ENCODE data around the gene DSP. TPM values are rescaled to one million over a fixed set of nuclear protein-coding genes. Genes with fewer than 3 reads are reported as not detected.

DSP gene
- polyA plus RNA-seq, 3 donors from 2014 or later, result not detected

- H3K4me1 Mint-ChIP-seq, result no peaks in the 10 kb centered on the region
- H3K4me3 Mint-ChIP-seq, result no peak overlapping the region
- no peak overlapping the region for H3K27ac Mint-ChIP-seq
- peaks cover 8 to 11% (median 8%) of the 10 kb centered on the region in 3 donors for H3K27me3 Mint-ChIP-seq (ENCODE audit: low read depth in 3 of 3)
- DNase-seq, result no peak
- H3K36me3 Mint-ChIP-seq, result no peaks in the 10 kb centered on the region
- no peaks in the 10 kb centered on the region for H3K9me3 Mint-ChIP-seq
Measured at GRCh38 chr6:7558781-7559180, 17.3 kb downstream of the DSP start.

- no peaks in the 10 kb centered on the region for H3K36me3 Mint-ChIP-seq
- H3K4me3 Mint-ChIP-seq, result no peak overlapping the region
- no peaks in the 10 kb centered on the region for H3K9me3 Mint-ChIP-seq
- no peak overlapping the region for H3K27ac Mint-ChIP-seq
- DNase-seq, result no peak
- peaks cover 8 to 10% (median 8%) of the 10 kb centered on the region in 3 donors for H3K27me3 Mint-ChIP-seq (ENCODE audit: low read depth in 3 of 3)
- no peaks in the 10 kb centered on the region for H3K4me1 Mint-ChIP-seq
Measured at GRCh38 chr6:7559196-7559595, 17.7 kb downstream of the DSP start.

- H3K4me3 Mint-ChIP-seq, result no peak overlapping the region
- no peak overlapping the region for H3K27ac Mint-ChIP-seq
- DNase-seq, result no peak
- no peaks in the 10 kb centered on the region for H3K9me3 Mint-ChIP-seq
- peaks cover 8 to 10% (median 9%) of the 10 kb centered on the region in 3 donors for H3K27me3 Mint-ChIP-seq (ENCODE audit: low read depth in 3 of 3)
- no peaks in the 10 kb centered on the region for H3K36me3 Mint-ChIP-seq
- no peaks in the 10 kb centered on the region for H3K4me1 Mint-ChIP-seq
Measured at GRCh38 chr6:7559651-7560385, 18.3 kb downstream of the DSP start.

- H3K36me3 Mint-ChIP-seq, result no peaks in the 10 kb centered on the region
- no peak for DNase-seq
- no peaks in the 10 kb centered on the region for H3K9me3 Mint-ChIP-seq
- no peak overlapping the region for H3K27ac Mint-ChIP-seq
- H3K27me3 Mint-ChIP-seq (ENCODE audit: low read depth in 3 of 3), result peaks cover 6 to 9% (median 7%) of the 10 kb centered on the region in 3 donors
- H3K4me1 Mint-ChIP-seq, result no peaks in the 10 kb centered on the region
- H3K4me3 Mint-ChIP-seq, result no peak overlapping the region
Measured at GRCh38 chr6:7561153-7561964, 19.9 kb downstream of the DSP start.

GRCh38 chr6:7562769-7563168 lies 21.3 kb downstream of the DSP start:
- Mint-ChIP-seq H3K36me3 (no peaks in the 10 kb centered on the region), H3K4me3 (no peak overlapping the region), H3K4me1 (no peaks in the 10 kb centered on the region), H3K9me3 (no peaks in the 10 kb centered on the region), H3K27ac (no peak overlapping the region), H3K27me3 (ENCODE audit: low read depth in 3 of 3) (peaks cover 3 to 6% (median 4%) of the 10 kb centered on the region in 3 donors)
- DNase-seq, result no peak

GRCh38 chr6:7566107-7566506 lies 24.6 kb downstream of the DSP start:
- Mint-ChIP-seq H3K36me3 (no peaks in the 10 kb centered on the region), H3K4me3 (no peak overlapping the region), H3K9me3 (no peaks in the 10 kb centered on the region), H3K27me3 (ENCODE audit: low read depth in 3 of 3) (peaks cover 4 to 8% (median 6%) of the 10 kb centered on the region in 3 donors), H3K4me1 (no peaks in the 10 kb centered on the region), H3K27ac (no peak overlapping the region)
- no peak for DNase-seq

GRCh38 chr6:7566617-7567173 lies 25.2 kb downstream of the DSP start:
- Mint-ChIP-seq H3K27ac (no peak overlapping the region), H3K9me3 (no peaks in the 10 kb centered on the region), H3K27me3 (ENCODE audit: low read depth in 3 of 3) (peaks cover 4 to 9% (median 6%) of the 10 kb centered on the region in 3 donors), H3K4me3 (no peak overlapping the region), H3K4me1 (no peaks in the 10 kb centered on the region), H3K36me3 (no peaks in the 10 kb centered on the region)
- no peak for DNase-seq

GRCh38 chr6:7568021-7568420 lies 26.6 kb downstream of the DSP start:
- H3K27ac Mint-ChIP-seq, result no peak overlapping the region
- H3K4me3 Mint-ChIP-seq, result no peak overlapping the region
- H3K27me3 Mint-ChIP-seq (ENCODE audit: low read depth in 3 of 3), result peaks cover 1 to 11% (median 4%) of the 10 kb centered on the region in 3 donors
- no peaks in the 10 kb centered on the region for H3K36me3 Mint-ChIP-seq
- H3K9me3 Mint-ChIP-seq, result no peaks in the 10 kb centered on the region
- no peaks in the 10 kb centered on the region for H3K4me1 Mint-ChIP-seq
- DNase-seq, result no peak

- Mint-ChIP-seq H3K36me3 (no peaks in the 10 kb centered on the region), H3K4me3 (no peak overlapping the region), H3K27ac (no peak overlapping the region), H3K4me1 (no peaks in the 10 kb centered on the region), H3K27me3 (ENCODE audit: low read depth in 3 of 3) (peaks cover 4 to 11% (median 5%) of the 10 kb centered on the region in 3 donors), H3K9me3 (no peaks in the 10 kb centered on the region)
- no peak for DNase-seq
Measured at GRCh38 chr6:7569082-7569481, 27.6 kb downstream of the DSP start.

GRCh38 chr6:7572213-7572943 lies 30.9 kb downstream of the DSP start:
- no peak overlapping the region for H3K27ac Mint-ChIP-seq
- H3K36me3 Mint-ChIP-seq, result no peaks in the 10 kb centered on the region
- H3K4me1 Mint-ChIP-seq, result no peaks in the 10 kb centered on the region
- no peak for DNase-seq
- peaks cover 0 to 16% (median 6%) of the 10 kb centered on the region in 3 donors for H3K27me3 Mint-ChIP-seq (ENCODE audit: low read depth in 3 of 3)
- no peaks in the 10 kb centered on the region for H3K9me3 Mint-ChIP-seq
- no peak overlapping the region for H3K4me3 Mint-ChIP-seq

GRCh38 chr6:7574500-7574899 lies 33.0 kb downstream of the DSP start:
- no peaks in the 10 kb centered on the region for H3K4me1 Mint-ChIP-seq
- no peaks in the 10 kb centered on the region for H3K36me3 Mint-ChIP-seq
- no peak overlapping the region for H3K4me3 Mint-ChIP-seq
- no peak overlapping the region for H3K27ac Mint-ChIP-seq
- peaks cover 3 to 23% (median 12%) of the 10 kb centered on the region in 3 donors for H3K27me3 Mint-ChIP-seq (ENCODE audit: low read depth in 3 of 3)
- DNase-seq, result no peak
- H3K9me3 Mint-ChIP-seq, result no peaks in the 10 kb centered on the region

- DNase-seq, result no peak
- Mint-ChIP-seq H3K27ac (no peak overlapping the region), H3K4me3 (no peak overlapping the region), H3K9me3 (no peaks in the 10 kb centered on the region), H3K36me3 (no peaks in the 10 kb centered on the region), H3K4me1 (no peaks in the 10 kb centered on the region), H3K27me3 (ENCODE audit: low read depth in 3 of 3) (peaks cover 6 to 14% (median 8%) of the 10 kb centered on the region in 3 donors)
Measured at GRCh38 chr6:7578516-7578915, 37.0 kb downstream of the DSP start.

- DNase-seq, result no peak
- Mint-ChIP-seq H3K4me1 (no peaks in the 10 kb centered on the region), H3K27me3 (ENCODE audit: low read depth in 3 of 3) (peaks cover 6 to 14% (median 8%) of the 10 kb centered on the region in 3 donors), H3K36me3 (no peaks in the 10 kb centered on the region), H3K4me3 (no peak overlapping the region), H3K27ac (no peak overlapping the region), H3K9me3 (no peaks in the 10 kb centered on the region)
Measured at GRCh38 chr6:7578931-7579330, 37.5 kb downstream of the DSP start.

- H3K9me3 Mint-ChIP-seq, result no peaks in the 10 kb centered on the region
- H3K27ac Mint-ChIP-seq, result no peak overlapping the region
- no peak overlapping the region for H3K4me3 Mint-ChIP-seq
- no peaks in the 10 kb centered on the region for H3K36me3 Mint-ChIP-seq
- peaks cover 6 to 17% (median 10%) of the 10 kb centered on the region in 3 donors for H3K27me3 Mint-ChIP-seq (ENCODE audit: low read depth in 3 of 3)
- DNase-seq, result no peak
- no peaks in the 10 kb centered on the region for H3K4me1 Mint-ChIP-seq
Measured at GRCh38 chr6:7579851-7580250, 38.4 kb downstream of the DSP start.
